AG04450 (cell line): ENCODE data around the gene RIBC2. TPM values are rescaled to one million over a fixed set of nuclear protein-coding genes. Genes with fewer than 3 reads are reported as not detected.

Source experiments
- CTCF ChIA-PET: fragments of 300-600, 350-600 bp; formaldehyde crosslinking; extraction: SDS; loops from one replicate; lab custom pipeline; 2022; ENCODE audit warnings: antibody characterized with exemption, inconsistent platforms; lab: Charles Lee
- POLR2A ChIA-PET: fragments of 350-600 bp; formaldehyde crosslinking; extraction: SDS; loops from one replicate; lab custom pipeline; 2021; ENCODE audit warnings: antibody characterized with exemption, inconsistent platforms; lab: Yijun Ruan, JAX
- DNase-seq: peaks from one replicate; pipeline ENCODE4 v3.0.0-alpha.2; 2011; ENCODE audit warnings: low read depth, low spot score
- H3K27ac ChIP-seq: one replicate; pipeline ENCODE4 v1.5.1; 2012; ENCODE audit warnings: low read depth, low read length, control low read depth
- H3K27me3 ChIP-seq: one replicate; pipeline ENCODE4 v1.6.0; 2012; ENCODE audit warnings: low read length; ENCODE audit not compliant: control insufficient read depth, insufficient read depth
- H3K4me3 ChIP-seq: 2 replicates; pipeline ENCODE4 v1.5.1; 2011; ENCODE audit warnings: mild to moderate bottlenecking, low read depth, low read length, control low read depth
- H3K9me3 ChIP-seq: 2 replicates; pipeline ENCODE4 v1.5.1; 2012; ENCODE audit warnings: low read length; ENCODE audit not compliant: control insufficient read depth, insufficient read depth
- polyA plus RNA-seq: library from polyadenylated mRNA; depleted of rRNA; stranded (reverse); fragments of >200 nt; gene quantifications from 2 replicates; pipeline ENCODE4 v1.2.3, GENCODE V29; 2011
- TF ChIP-seq, protein P1 (sequence below): IDR thresholded peaks from 2 replicates; pipeline ENCODE4 v1.5.1; 2011; ENCODE audit warnings: low read depth, low read length, control low read depth, inconsistent platforms

The RIBC2 gene
- polyA plus RNA-seq, 1 experiment: 0.20 TPM

DNA sequence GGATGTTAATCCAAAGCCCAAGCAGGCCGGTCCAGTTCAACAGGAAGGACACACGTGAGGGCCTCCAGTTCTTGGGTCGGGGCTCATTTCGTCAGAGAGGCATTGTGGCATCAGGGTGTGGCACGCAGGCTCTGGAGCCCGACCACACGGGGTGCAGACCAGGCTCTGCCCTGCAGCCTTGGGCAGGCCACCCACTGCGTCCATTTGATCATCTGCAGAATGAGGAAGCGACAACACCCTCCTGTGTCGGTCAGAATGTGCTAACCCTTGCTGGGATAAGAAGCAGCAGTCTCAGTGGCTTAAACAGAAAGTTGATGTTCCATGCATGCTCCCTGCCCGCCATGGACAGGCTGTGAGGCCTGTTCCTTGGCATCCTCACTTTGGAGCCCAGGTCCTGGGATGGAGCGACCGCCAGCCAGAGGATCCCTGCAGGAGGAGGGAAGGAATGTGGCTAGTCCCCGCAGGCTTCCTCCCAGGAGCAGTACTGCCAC is 10.8 kb downstream of the RIBC2 start:
- Histone ChIP-seq H3K27ac (no peak overlapping the region), H3K27me3 (peaks cover 6% of the 10 kb centered on the region), H3K4me3 (no peak overlapping the region), H3K9me3 (peaks cover 6% of the 10 kb centered on the region)
- TF ChIP-seq, protein P1, sequence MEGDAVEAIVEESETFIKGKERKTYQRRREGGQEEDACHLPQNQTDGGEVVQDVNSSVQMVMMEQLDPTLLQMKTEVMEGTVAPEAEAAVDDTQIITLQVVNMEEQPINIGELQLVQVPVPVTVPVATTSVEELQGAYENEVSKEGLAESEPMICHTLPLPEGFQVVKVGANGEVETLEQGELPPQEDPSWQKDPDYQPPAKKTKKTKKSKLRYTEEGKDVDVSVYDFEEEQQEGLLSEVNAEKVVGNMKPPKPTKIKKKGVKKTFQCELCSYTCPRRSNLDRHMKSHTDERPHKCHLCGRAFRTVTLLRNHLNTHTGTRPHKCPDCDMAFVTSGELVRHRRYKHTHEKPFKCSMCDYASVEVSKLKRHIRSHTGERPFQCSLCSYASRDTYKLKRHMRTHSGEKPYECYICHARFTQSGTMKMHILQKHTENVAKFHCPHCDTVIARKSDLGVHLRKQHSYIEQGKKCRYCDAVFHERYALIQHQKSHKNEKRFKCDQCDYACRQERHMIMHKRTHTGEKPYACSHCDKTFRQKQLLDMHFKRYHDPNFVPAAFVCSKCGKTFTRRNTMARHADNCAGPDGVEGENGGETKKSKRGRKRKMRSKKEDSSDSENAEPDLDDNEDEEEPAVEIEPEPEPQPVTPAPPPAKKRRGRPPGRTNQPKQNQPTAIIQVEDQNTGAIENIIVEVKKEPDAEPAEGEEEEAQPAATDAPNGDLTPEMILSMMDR: no peak
- ChIA-PET CTCF (no interaction called here), POLR2A (no interaction called here)
- no peak for DNase-seq

DNA sequence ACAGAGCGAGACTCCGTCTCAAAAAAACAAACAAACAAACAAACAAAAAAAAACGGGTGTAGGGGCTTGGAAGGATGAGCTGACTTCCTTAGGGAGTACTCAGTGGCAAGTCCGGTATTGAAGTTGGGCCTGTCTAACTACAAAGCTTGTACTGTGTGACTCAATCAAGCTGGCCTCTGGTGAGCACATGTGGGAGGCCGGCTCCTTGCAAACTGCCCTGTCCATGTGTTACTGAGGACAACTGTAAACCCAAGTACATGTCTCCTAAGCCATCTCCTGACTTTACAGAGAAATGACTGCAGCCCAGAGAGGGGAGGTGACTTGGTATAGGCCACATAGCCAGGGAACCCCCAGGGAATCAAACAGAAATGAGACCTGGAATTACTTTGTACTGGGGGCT is 11.6 kb downstream of the RIBC2 start:
- ChIA-PET POLR2A (no interaction called here), CTCF (no interaction called here)
- peaks cover 10% of the 10 kb centered on the region for H3K27me3 ChIP-seq
- TF ChIP-seq, protein P1: no peak
- H3K27ac ChIP-seq: no peak overlapping the region
- H3K9me3 ChIP-seq: peaks cover 6% of the 10 kb centered on the region
- no peak overlapping the region for H3K4me3 ChIP-seq
- DNase-seq: no peak

DNA sequence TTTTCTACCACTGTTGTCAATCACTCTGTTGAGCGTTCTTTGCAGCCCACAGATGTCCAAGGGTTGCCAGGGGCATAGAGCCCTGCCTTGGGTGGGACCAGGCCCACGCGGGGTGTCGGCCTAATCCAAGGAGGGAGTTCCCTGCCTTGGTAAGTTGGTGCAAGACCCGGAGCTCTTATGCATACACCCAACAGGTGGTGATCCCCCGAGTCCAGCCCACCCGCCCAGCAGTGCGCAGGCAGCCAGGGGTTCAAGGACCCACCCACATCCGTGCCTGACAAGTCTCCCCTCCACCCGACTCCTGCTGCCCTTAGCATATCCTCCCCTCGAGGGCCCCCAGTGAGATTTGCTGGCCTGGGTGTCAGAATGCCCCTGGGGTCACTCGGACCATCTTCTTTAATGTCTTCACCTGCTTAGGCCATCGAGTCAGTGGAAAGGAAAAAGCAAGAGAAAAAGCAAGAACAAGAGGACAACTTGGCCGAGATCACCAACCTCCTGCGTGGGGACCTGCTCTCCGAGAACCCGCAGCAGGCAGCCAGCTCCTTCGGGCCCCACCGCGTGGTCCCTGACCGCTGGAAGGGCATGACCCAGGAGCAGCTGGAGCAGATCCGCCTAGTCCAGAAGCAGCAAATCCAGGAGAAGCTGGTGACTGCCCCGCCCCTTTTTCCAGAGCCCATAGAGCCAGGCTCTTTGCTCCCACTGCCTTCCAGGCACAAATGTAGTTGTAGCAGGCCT is 12.2 kb downstream of the RIBC2 start:
- CTCF ChIA-PET: no interaction called here
- POLR2A ChIA-PET: no interaction called here
- no peak for DNase-seq
- TF ChIP-seq, protein P1: no peak
- peaks cover 12% of the 10 kb centered on the region for H3K27me3 ChIP-seq
- H3K9me3 ChIP-seq: peaks cover 6% of the 10 kb centered on the region
- H3K27ac ChIP-seq: no peak overlapping the region
- no peak overlapping the region for H3K4me3 ChIP-seq

DNA sequence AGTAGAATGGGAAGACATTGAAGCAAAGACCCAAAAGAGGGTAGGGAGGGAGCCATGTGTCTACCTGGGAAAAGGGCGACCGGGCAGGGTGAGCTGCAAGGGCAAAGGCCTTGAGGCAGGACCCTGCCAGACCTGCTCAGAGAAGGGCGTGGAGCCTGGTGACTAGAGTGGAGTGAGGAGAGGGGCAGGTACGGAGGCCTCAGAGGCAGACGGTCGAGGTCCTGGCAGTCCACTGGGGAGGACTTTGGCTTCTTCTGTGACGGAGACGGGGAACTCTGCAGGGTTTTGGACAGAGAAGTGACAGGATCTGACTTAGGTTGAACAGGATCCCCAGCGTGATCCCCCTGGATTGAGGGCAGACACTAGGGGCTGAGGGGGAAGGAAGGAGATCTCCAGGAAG is 12.9 kb downstream of the RIBC2 start:
- peaks cover 6% of the 10 kb centered on the region for H3K9me3 ChIP-seq
- no peak for DNase-seq
- H3K4me3 ChIP-seq: no peak overlapping the region
- ChIA-PET POLR2A (no interaction called here), CTCF (interaction anchor here (0.5 kb wide), 1 partner anchor 9 kb away, joined by 7 read pairs; no protein-coding TSS in a partner anchor)
- TF ChIP-seq, protein P1: no peak
- H3K27ac ChIP-seq: no peak overlapping the region
- H3K27me3 ChIP-seq: peaks cover 18% of the 10 kb centered on the region

DNA sequence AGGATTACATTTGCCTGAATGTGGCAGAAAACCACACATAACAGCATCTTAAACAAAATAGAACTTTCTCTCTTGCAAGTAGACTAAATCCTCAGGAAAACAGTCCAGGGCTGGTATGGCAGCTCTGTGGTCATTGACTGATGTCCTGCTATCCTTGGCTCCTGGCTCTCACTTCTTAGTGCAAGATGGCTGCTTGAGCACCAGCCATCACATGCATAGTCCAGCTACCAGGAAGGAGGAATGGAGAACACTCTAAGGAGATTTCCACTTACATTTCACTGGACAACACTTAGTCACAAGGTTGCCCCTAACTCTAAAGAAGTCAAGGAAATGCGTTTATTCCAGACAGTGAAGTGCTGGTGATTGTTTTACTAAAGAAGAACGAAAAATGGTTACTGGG is 13.6 kb downstream of the RIBC2 start:
- TF ChIP-seq, protein P1: no peak
- ChIA-PET CTCF (interaction anchor here (0.5 kb wide), 1 partner anchor 10 kb away, joined by 7 read pairs; no protein-coding TSS in a partner anchor), POLR2A (no interaction called here)
- no peak for DNase-seq
- H3K9me3 ChIP-seq: peaks cover 6% of the 10 kb centered on the region
- no peak overlapping the region for H3K4me3 ChIP-seq
- no peak overlapping the region for H3K27ac ChIP-seq
- peaks cover 18% of the 10 kb centered on the region for H3K27me3 ChIP-seq
